ENCODE results near the gene DNAAF5.

Gene DNAAF5

GRCh38 chr7:818031-818699, 91.7 kb downstream of the DNAAF5 start:
- DNase-seq = no peak

- no peak for DNase-seq
Measured at GRCh38 chr7:820341-820740, 93.8 kb downstream of the DNAAF5 start.

- DNase-seq = no peak
Measured at GRCh38 chr7:821688-822087, 95.2 kb downstream of the DNAAF5 start.

- DNase-seq = no peak
Measured at GRCh38 chr7:822692-823276, 96.3 kb downstream of the DNAAF5 start.

- no peak for DNase-seq
Measured at GRCh38 chr7:823649-824048, 97.2 kb downstream of the DNAAF5 start.

GRCh38 chr7:824081-824480, 97.6 kb downstream of the DNAAF5 start:
- DNase-seq = no peak

- no peak for DNase-seq
Measured at GRCh38 chr7:824664-825063, 98.2 kb downstream of the DNAAF5 start.

- DNase-seq = no peak
Measured at GRCh38 chr7:825386-825785, 98.9 kb downstream of the DNAAF5 start.

GRCh38 chr7:826230-826917, 99.9 kb downstream of the DNAAF5 start:
- DNase-seq = no peak

- DNase-seq = no peak
Measured at GRCh38 chr7:828793-829561, 102.5 kb downstream of the DNAAF5 start.

GRCh38 chr7:830069-830468, 103.6 kb downstream of the DNAAF5 start:
- DNase-seq = no peak

GRCh38 chr7:831596-832166, 105.2 kb downstream of the DNAAF5 start:
- DNase-seq = no peak

GRCh38 chr7:832167-832967, 105.9 kb downstream of the DNAAF5 start, which contains the start of gene SUN1:
Gene SUN1, plus strand, starts transcription at chr7:832476. Its CDS starts 49 bp downstream, at chr7:832525.
- DNase-seq = no peak

GRCh38 chr7:832968-833424, 106.5 kb downstream of the DNAAF5 start:
- no peak for DNase-seq

- DNase-seq = no peak
Measured at GRCh38 chr7:833601-834258, 107.2 kb downstream of the DNAAF5 start.

GRCh38 chr7:834277-834676, 107.8 kb downstream of the DNAAF5 start:
- no peak for DNase-seq

GRCh38 chr7:835021-835420, 108.5 kb downstream of the DNAAF5 start:
- DNase-seq = no peak

GRCh38 chr7:835485-836401, 109.2 kb downstream of the DNAAF5 start:
- DNase-seq = no peak
